Activated effector memory CD4-positive, alpha-beta T cell treated with anti-CD3 and anti-CD28 coated beads, Interleukin-2, amount 50 U/mL, for 16 hours (primary cell): Measurements from ENCODE around the gene MRTFB.
"Not testable (repeated sequence)": the region's sequence is repeated elsewhere in the genome, so short reads cannot be mapped to it uniquely, and the experiment has no call there.

ENCODE experiments used
- DNase-seq: peaks from one replicate; pipeline ENCODE4 v3.0.0-alpha.2; 2020

The MRTFB gene

DNA sequence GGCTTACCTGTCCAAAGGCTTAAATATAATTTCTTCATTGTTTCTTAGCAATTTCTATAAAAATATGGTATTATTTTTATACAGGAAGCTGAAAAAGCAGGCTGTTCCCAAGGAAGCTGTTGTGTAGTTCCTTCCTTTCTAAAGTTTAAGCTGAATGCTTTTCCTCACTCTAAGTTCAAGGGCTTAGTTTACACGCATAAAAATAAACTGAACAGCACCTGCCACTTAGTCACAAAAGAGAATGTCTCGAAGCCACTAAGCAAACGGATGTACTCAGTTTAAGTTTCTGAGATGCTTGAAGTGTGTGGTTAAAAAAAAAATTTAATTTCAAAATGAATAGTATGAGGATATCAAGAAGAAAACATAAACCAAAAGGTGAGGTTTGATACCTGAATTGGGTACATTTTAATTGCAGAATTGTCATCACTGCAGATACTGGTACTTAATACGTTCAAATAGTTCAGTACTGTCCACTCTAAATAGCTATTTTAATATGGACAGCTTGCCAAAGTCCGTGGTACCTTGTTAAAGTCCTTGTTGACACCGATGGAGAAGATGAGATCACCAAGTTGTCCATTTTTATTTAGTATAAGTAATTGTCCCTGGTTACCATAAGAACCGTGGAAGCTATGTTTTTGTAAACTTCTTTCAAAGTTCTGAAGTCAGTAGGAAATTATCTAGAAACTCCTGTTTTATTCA is 38.1 kb downstream of the MRTFB start:
- DNase-seq: no peak

- no peak for DNase-seq
Measured at GRCh38 chr16:14109782-14110727, 38.9 kb downstream of the MRTFB start.

DNA sequence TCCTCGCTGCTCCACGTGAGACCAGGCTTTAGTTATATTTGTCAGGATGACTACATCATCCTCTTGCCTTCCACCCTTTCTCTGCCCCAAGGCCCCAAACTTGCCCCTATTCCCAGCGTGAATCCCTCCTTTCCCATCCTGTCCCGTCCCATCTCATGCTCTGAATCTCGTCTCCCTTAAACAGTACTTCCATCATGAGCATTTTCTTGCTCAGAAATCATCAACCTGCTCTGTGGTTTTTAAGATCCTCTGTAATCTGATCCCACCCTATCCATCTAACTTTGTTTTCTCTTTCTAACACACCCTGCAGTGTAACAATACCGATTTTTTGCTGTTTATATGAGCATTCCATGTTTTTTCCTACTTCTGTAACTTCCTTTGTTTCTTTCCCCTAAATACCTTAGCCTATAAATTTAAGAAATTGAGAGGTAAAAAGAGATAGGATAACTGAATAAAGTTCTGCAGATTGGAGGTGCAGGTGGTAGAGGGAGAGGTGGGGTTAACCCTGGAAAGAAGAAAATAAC is 39.7 kb downstream of the MRTFB start:
- DNase-seq: no peak

DNA sequence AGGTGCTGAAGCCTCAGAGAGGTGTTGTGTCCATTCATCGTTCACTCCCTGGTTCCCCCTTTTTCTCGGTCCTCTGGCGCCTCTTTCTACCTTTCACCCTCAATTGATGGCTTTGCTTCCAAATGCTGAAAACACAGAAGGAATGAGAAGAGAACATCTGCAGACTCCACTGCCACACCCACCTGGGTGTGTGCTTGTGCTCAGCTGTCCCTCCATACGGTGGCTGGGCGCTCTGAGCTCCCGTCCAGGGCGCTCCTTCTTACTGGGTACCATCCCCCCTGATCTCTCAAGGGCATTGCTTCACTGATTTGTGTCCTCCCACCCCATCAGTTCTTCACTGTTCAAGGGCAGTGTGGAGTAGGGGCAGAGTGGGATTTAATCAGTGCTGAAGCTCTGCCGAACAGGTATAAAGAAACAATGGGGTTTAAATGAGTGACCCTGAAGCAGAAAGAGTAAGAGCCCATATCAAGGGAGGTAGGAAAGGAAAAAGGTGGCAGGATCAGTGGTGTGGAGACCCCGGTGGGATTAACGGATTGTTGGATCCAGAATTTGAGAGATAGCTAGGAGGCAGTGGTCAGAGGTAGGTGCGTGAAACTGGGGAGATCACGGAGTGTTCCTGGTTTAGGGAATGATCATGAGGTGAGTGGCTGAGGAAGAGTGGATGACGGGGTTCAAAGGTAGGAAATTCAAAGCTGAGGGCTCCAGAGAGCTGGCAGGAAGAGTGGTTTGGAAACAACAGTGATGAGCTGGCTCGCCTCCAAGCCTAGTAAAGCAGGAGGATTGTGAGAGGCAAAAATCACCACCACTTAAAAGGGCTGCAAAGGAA is 40.8 kb downstream of the MRTFB start:
- DNase-seq: no peak

GRCh38 chr16:14112539-14112856 is 41.4 kb downstream of the MRTFB start:
- DNase-seq: no peak

DNA sequence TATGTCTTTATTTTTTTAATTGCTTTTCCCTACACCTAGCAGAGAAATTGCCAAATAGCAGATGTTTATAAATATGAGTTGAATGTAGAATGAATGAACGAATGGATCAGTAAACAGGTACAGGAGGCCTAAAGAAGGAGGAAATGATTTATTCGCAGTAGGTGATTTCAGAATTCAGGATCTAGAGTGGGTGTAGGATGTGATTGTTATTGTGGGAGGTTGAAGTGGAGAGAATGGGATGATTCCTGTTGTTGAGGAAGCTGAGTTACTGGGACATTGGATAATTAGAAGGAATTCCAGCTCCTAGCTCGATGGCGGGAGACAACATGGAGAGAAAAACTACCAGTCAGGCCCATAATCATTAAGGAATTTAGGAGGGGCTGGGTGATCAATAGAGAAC is 42.2 kb downstream of the MRTFB start:
- DNase-seq: no peak

GRCh38 chr16:14117051-14117450 is 45.9 kb downstream of the MRTFB start:
- no peak for DNase-seq

DNA sequence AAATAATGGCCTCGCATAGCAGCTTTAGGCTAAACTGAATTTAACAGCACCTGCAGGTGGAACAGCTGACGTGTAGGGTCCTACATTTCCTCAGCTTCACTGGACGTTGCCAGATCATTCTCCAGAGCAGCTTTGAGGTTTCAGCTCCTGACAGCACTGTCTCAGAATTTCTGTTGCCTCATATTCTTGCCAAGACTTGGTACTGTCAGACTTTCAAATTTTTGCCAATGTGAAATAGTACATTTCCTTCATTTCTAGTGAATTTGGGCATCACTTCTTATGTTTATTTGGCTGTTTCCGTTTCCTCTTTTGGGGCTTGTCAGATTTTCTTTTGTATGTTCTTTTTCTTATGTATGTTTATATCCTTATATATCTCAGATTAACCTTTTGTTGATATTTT is 48.7 kb downstream of the MRTFB start:
- no peak for DNase-seq

GRCh38 chr16:14120335-14120734 is 49.2 kb downstream of the MRTFB start:
- DNase-seq: no peak

DNA sequence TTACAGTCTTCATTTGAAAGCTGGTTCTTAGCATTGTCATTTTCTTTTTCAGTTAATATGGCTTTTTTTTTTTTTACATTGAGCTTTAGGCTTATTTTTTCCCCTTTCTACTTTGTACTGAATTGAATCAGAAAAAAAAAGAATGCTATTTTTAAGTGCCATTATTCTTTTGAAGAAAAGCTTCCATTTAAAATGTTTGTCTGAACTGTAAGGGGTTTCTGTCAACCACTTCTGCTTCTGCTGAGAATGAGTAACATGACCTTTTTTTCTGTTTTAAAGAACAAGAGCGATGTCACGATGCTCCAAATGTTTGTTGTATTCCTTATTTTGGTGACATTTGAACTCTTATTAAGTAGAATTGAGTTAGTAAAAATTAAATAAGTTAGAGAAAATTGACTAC is 50.0 kb downstream of the MRTFB start:
- DNase-seq: no peak

- no peak for DNase-seq
Measured at GRCh38 chr16:14121872-14122271, 50.8 kb downstream of the MRTFB start.

GRCh38 chr16:14122430-14122829 is 51.3 kb downstream of the MRTFB start:
- not testable (repeated sequence) for DNase-seq

GRCh38 chr16:14125000-14125681 is 54.0 kb downstream of the MRTFB start:
- no peak for DNase-seq

- no peak for DNase-seq
Measured at GRCh38 chr16:14125708-14126107, 54.6 kb downstream of the MRTFB start.

DNA sequence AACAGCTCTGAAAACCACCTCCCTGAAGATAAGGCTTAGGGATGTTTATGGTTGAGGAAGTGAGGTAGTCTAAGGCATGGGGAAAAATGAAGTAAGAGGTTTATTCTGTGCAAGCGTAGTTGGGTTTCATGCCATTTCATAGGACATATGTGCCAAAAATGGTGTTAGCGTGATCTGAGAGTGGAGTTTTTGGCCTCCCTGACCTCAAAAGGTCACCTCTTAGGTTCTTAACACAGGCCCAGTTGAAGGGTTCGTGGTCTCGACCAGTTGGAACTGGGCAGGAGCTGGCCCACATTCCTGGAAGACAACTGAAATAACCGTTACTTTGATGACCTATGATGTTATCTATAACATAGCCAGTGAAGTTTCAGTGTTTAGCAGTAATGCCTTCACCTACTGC is 57.0 kb downstream of the MRTFB start:
- no peak for DNase-seq

GRCh38 chr16:14129502-14129901 is 58.4 kb downstream of the MRTFB start:
- DNase-seq: no peak

DNA sequence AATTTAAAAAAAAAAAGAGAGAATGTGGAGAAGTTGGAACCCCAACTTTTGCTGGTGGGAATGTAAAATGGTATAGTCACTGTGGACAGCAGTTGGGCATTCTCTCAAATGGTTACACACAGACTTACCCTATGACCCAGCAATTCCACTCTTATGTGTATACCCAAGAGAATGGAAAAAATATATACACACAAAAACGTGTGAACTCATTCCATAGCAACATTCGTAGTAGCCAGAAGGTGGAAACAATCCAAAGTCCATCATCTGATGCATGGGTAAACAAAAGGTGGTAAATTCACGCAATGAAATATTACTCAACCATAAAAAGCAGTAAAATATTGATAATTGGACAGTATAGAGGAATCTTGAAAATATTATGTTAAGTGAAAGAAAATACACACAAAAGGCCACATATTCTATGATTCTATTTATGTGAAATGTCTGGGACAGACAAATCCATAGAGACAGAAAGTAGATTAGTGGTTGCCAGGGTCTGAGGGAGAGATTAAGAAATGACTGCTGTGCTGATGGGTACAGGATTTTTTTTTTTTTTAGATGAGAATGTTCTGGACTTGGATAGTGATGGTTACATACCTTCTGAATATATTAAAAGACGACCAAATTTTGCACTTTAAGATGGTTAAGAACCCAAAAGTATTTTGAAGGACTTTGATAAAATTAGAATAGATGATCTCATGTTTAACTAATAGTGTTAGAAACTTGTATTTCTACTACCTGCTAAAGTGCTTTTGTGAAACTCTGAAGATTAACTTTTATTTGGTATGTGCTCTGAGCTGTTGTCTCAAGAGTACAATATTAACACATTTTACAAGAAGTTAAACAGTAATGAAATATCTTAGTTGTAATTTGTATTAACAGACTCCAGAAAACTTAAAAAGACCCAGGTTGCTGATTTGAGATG is 60.9 kb downstream of the MRTFB start:
- DNase-seq: no peak

GRCh38 chr16:14132696-14133048 is 61.6 kb downstream of the MRTFB start:
- no peak for DNase-seq

DNA sequence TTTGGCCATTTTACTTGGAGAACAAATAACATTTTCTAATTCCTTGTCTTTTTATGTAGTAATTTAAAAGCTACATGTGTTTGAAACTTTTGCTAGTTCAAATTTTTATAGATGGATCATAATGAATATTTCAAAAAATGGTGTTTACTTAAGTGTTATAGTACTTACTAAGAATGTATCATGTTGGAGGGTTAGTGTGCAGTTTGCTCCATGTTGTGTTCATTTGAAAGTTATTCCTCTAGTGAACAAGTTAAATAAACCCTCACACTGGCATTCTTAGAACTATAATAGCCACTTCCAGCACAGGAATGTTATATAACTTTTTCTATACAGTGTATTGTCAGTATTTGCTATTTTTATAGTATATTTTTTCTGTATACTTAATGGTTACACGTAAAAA is 62.8 kb downstream of the MRTFB start:
- no peak for DNase-seq

DNA sequence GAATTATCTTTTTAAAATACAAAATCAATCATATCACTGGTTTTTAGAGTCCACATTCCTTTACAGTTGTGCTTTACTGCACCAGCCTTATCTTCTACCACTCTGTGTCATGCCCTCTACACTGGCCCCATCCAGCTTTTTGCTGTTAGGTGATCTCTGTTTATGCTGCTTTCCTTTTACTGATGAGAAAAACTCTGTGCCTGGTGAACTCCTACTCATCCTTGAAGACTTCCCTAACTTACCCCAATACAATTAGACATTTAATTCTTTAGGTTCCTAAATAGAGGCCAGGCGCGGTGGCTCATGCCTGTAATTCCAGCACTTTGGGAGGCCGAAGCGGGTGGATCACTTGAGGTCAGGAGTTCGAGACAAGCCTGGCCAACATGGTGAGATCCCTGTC is 64.6 kb downstream of the MRTFB start:
- DNase-seq: no peak

- DNase-seq: no peak
Measured at GRCh38 chr16:14139872-14140271, 68.8 kb downstream of the MRTFB start.

DNA sequence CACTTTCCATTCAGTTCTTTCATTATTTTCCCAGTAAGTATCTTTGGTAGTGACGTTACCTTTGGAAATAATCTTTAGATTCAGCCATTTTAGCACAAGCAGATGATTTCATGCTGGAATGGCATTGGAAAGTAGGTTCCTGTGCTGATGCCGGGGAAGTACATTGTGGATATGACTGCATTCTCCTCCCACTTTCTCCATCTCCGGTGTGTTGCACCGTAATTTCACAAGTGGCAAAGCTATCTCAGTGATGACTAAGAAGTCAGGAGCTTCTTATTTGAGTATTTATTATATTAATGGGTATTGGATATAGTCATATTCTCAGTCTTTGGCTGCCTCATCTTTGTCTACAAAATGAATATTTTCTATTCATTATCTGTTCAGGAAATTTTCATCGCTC is 69.8 kb downstream of the MRTFB start:
- DNase-seq: no peak
